Measurements from ENCODE around the gene SH3GLB2.
A peak's percentile ranks its signal among the peaks of the same experiment; 100 is the strongest.
"Not testable (repeated sequence)": the region's sequence is repeated elsewhere in the genome, so short reads cannot be mapped to it uniquely, and the experiment has no call there.

SH3GLB2 gene

GRCh38 chr9:128983536-128983935 lies 44.6 kb downstream of the SH3GLB2 start:
- Histone ChIP-seq H3K9me3 (ENCODE audit: control insufficient read depth, low read length) (no peaks in the 10 kb centered on the region), H3K36me3 (ENCODE audit: control insufficient read depth, insufficient read depth, low read length, severe bottlenecking) (peaks cover 88% of the 10 kb centered on the region), H3K4me1 (ENCODE audit: control insufficient read depth, insufficient read depth, low read length) (peaks cover 14% of the 10 kb centered on the region), H3K27me3 (replicated peaks; ENCODE audit: control insufficient read depth, insufficient read depth, low read length) (no peaks in the 10 kb centered on the region), H3K9ac (ENCODE audit: low read length) (no peak overlapping the region), H3K4me3 (ENCODE audit: low read length) (no peak overlapping the region)
- no peak for DNase-seq (ENCODE audit: low read depth)

- Histone ChIP-seq H3K27me3 (replicated peaks; ENCODE audit: control insufficient read depth, insufficient read depth, low read length) (no peaks in the 10 kb centered on the region), H3K9me3 (ENCODE audit: control insufficient read depth, low read length) (no peaks in the 10 kb centered on the region), H3K4me1 (ENCODE audit: control insufficient read depth, insufficient read depth, low read length) (no peaks in the 10 kb centered on the region), H3K36me3 (ENCODE audit: control insufficient read depth, insufficient read depth, low read length, severe bottlenecking) (peaks cover 83% of the 10 kb centered on the region), H3K4me3 (ENCODE audit: low read length) (no peak overlapping the region), H3K9ac (ENCODE audit: low read length) (no peak overlapping the region)
- no peak for DNase-seq (ENCODE audit: low read depth)
These were observed 49.0 kb downstream of the SH3GLB2 start for GRCh38 chr9:128979111-128979510.

- Histone ChIP-seq H3K4me3 (ENCODE audit: low read length) (no peak overlapping the region), H3K4me1 (ENCODE audit: control insufficient read depth, insufficient read depth, low read length) (no peaks in the 10 kb centered on the region), H3K9ac (ENCODE audit: low read length) (no peak overlapping the region), H3K9me3 (ENCODE audit: control insufficient read depth, low read length) (no peaks in the 10 kb centered on the region), H3K36me3 (ENCODE audit: control insufficient read depth, insufficient read depth, low read length, severe bottlenecking) (peaks cover 87% of the 10 kb centered on the region), H3K27me3 (replicated peaks; ENCODE audit: control insufficient read depth, insufficient read depth, low read length) (no peaks in the 10 kb centered on the region)
- peak; percentile 59 for DNase-seq (ENCODE audit: low read depth)
These were observed 55.2 kb downstream of the SH3GLB2 start for GRCh38 chr9:128972956-128973355.

- no peaks in the 10 kb centered on the region for H3K27me3 ChIP-seq (replicated peaks; ENCODE audit: control insufficient read depth, insufficient read depth, low read length)
- no peaks in the 10 kb centered on the region for H3K9me3 ChIP-seq (ENCODE audit: control insufficient read depth, low read length)
- H3K4me1 ChIP-seq (ENCODE audit: control insufficient read depth, insufficient read depth, low read length) = no peaks in the 10 kb centered on the region
- H3K4me3 ChIP-seq (ENCODE audit: low read length) = no peak overlapping the region
- DNase-seq (ENCODE audit: low read depth) = peak; percentile 27
- peaks cover 65% of the 10 kb centered on the region for H3K36me3 ChIP-seq (ENCODE audit: control insufficient read depth, insufficient read depth, low read length, severe bottlenecking)
- H3K9ac ChIP-seq (ENCODE audit: low read length) = no peak overlapping the region
These were observed 58.6 kb downstream of the SH3GLB2 start for GRCh38 chr9:128969491-128969890.

GRCh38 chr9:128961403-128961802 lies 66.7 kb downstream of the SH3GLB2 start:
- not testable (repeated sequence) for H3K9ac ChIP-seq (ENCODE audit: low read length); H3K9me3 ChIP-seq (ENCODE audit: control insufficient read depth, low read length); DNase-seq (ENCODE audit: low read depth); H3K4me1 ChIP-seq (ENCODE audit: control insufficient read depth, insufficient read depth, low read length); H3K27me3 ChIP-seq (replicated peaks; ENCODE audit: control insufficient read depth, insufficient read depth, low read length); H3K4me3 ChIP-seq (ENCODE audit: low read length)
- peaks cover 56% of the 10 kb centered on the region for H3K36me3 ChIP-seq (ENCODE audit: control insufficient read depth, insufficient read depth, low read length, severe bottlenecking)

Measured in adipocyte (in vitro differentiated cells).